Stimulated activated CD8-positive, alpha-beta memory T cell treated with anti-CD3 and anti-CD28 coated beads, Interleukin-4, amount 100 ng/mL, for 24 hours (primary cell): ENCODE data around the gene AFF4.
"Not testable (repeated sequence)": the region's sequence is repeated elsewhere in the genome, so short reads cannot be mapped to it uniquely, and the experiment has no call there.

Source experiments
- DNase-seq: peaks from one replicate; pipeline ENCODE4 v3.0.0-alpha.2; 2020; ENCODE audit warnings: low read depth

Gene AFF4, protein sequence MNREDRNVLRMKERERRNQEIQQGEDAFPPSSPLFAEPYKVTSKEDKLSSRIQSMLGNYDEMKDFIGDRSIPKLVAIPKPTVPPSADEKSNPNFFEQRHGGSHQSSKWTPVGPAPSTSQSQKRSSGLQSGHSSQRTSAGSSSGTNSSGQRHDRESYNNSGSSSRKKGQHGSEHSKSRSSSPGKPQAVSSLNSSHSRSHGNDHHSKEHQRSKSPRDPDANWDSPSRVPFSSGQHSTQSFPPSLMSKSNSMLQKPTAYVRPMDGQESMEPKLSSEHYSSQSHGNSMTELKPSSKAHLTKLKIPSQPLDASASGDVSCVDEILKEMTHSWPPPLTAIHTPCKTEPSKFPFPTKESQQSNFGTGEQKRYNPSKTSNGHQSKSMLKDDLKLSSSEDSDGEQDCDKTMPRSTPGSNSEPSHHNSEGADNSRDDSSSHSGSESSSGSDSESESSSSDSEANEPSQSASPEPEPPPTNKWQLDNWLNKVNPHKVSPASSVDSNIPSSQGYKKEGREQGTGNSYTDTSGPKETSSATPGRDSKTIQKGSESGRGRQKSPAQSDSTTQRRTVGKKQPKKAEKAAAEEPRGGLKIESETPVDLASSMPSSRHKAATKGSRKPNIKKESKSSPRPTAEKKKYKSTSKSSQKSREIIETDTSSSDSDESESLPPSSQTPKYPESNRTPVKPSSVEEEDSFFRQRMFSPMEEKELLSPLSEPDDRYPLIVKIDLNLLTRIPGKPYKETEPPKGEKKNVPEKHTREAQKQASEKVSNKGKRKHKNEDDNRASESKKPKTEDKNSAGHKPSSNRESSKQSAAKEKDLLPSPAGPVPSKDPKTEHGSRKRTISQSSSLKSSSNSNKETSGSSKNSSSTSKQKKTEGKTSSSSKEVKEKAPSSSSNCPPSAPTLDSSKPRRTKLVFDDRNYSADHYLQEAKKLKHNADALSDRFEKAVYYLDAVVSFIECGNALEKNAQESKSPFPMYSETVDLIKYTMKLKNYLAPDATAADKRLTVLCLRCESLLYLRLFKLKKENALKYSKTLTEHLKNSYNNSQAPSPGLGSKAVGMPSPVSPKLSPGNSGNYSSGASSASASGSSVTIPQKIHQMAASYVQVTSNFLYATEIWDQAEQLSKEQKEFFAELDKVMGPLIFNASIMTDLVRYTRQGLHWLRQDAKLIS

GRCh38 chr5:132963171-132964104 is at the start of gene AFF4:
Gene AFF4 (minus strand): TSS chr5:132963634. CDS start chr5:132937189, 26,445 bp downstream.
- peak; percentile 81 for DNase-seq

DNA sequence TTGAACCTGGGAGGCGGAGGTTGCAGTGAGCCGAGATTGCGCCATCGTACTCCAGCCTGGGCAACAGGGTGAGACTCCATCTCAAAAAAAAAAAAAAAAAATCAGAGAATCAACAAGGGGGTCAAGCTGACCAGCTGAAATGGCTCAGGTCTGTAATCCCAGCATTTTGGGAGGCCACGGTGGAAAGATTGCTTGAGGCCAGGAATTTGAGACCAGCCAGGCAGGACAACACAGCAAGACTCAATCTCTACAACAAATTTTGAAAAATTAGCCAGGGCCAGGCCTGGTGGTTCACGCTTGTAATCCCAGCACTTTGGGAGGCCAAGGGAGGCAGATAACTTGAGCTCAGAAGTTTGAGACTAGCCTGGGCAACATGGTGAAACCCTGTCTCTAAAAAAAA is 45.0 kb upstream of the AFF4 start:
- not testable (repeated sequence) for DNase-seq

DNA sequence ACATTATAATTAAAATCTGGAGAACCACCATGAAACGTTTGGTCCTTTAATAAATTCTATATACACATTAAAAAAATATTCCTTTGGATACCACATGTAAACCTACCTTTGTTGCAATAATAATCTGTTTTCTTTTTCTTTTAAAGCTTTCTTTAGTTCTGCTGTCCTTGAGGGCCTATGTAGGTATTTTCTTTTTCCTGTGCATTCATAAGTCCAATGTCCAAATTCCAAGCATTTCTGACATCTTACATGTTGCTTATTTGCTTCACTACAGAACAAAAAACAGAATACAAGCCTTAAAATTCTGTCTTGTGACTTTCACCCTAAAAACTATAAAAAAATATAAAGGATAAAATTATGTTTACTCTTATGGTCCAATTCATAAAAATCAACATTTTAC is 43.2 kb upstream of the AFF4 start:
- DNase-seq = no peak

- no peak for DNase-seq
Measured at GRCh38 chr5:132999246-132999645, 35.8 kb upstream of the AFF4 start.

DNA sequence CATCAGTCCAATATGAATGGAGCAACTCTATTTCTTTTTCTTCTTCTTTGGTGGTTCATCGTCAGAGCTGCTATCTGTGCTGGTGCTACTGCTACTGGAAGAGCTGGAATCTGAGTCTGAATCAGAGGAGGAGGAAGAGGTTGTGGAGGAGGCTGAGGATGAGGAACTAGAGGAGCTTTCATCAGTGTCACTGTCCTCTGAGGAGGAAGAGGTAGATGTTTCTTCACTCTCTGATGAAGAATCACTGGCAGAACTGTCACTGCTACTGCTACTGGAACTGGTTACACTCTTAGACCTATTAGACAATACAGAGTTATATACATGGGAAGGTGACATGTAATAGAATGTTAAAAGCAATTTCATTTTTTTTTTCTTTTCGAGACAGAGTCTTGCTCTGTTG is 35.1 kb upstream of the AFF4 start:
- DNase-seq = no peak

GRCh38 chr5:132996307-132996706 is 32.9 kb upstream of the AFF4 start:
- DNase-seq = no peak

- DNase-seq = no peak
Measured at GRCh38 chr5:132987531-132988408, 24.3 kb upstream of the AFF4 start.

DNA sequence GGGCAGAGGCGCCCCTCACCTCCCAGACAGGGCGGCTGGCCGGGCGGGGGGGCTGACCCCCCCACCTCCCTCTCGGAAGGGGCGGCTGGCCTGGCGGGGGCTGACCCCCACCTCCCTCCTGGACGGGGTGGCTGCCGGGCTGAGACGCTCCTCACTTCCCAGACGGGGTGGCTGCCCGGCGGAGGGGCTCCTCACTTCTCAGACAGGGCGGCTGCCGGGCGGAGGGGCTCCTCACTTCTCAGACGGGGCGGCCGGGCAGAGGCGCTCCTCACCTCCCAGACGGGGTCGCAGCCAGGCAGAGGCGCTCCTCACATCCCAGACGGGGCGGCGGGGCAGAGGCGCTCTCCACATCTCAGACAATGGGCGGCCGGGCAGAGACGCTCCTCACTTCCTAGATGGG is 19.5 kb upstream of the AFF4 start:
- DNase-seq = not testable (repeated sequence)

DNA sequence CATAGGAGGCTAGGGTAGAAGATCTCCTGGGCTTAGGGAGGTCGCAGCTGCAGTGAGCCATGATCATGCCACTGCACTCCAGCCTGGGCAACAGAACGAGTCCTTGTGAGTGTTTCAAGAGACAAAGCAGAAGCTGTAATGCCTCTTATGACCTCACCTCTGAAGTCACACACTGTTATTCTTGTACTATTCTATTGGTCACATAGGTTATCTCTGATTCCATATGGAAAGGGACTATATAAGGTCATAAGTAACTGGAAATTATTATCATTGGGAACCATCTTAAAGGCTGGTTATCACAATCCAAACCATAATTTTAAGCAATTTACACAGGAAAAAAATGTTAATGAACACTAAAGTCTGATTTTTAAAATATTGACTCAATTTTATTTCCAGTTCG is 17.9 kb upstream of the AFF4 start:
- no peak for DNase-seq

DNA sequence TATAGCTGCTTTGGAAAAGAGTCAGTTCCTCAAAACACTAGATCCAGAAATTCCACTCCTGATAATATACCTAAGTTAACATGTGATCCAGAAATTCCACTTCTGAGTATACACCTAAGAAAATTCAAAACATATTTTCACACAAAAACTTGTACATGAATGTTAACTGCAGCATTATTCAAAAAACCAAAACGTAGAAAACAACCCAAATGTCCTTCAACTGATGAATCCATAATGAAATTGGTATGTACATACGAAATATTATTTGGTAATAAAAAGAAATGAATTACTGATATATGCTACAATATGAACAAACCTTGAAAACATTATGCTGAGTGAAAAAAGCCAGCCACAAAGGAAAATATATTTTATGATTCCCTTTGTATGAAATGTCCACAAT is 16.5 kb upstream of the AFF4 start:
- no peak for DNase-seq

DNA sequence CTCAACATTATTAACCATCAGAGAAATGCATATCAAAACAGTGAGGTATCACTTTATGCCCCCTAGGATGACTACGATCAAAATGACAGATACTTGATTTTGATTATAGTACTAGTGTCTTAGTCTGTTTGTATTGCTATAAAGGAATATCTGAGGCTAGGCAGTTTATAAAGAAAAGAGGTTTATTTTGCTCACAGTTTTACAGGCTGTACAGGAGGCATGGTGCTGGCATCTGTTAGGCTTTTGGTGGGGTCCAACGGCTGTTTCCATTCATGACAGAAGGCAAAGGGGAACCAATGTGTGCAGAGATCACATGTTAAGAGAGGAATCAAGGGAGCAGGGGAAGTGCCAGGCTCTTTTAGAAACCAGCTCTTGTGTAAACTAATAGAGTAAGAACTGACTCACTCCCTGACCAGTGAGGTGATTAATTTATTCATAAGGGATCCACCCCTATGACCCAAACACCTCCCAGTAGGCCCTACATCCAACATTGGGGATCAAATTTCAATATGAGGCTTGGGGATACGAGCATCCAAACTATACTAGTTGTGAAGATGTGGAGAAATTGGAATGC is 16.0 kb upstream of the AFF4 start:
- DNase-seq = no peak

- DNase-seq = no peak
Measured at GRCh38 chr5:132976852-132977251, 13.4 kb upstream of the AFF4 start.

GRCh38 chr5:132972436-132972828 is 9.0 kb upstream of the AFF4 start:
- DNase-seq = not testable (repeated sequence)

- DNase-seq = no peak
Measured at GRCh38 chr5:132971483-132972435, 8.3 kb upstream of the AFF4 start.

DNA sequence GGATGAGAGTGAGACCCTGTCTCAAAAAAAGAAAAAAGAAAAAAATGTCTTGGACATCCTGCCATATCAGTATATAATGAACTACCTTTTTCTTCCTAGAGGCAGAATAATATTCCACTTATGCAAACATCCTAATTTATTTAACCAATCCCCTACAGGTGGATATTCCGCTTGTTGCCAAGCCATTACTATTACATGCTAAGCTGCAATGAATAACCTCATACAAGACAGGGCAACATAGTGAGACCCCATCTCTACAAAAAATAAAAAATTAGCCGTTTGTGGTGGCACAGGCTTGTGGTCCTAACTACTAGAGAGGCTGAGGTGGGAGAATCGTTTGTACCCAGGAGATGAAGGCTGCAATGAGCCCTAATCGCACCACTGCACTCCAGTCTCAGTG is 1.7 kb upstream of the AFF4 start:
- no peak for DNase-seq

GRCh38 chr5:132962429-132963021 is 909 bp downstream of the AFF4 start:
- DNase-seq = no peak

GRCh38 chr5:132961887-132962286 is 1.5 kb downstream of the AFF4 start:
- no peak for DNase-seq

DNA sequence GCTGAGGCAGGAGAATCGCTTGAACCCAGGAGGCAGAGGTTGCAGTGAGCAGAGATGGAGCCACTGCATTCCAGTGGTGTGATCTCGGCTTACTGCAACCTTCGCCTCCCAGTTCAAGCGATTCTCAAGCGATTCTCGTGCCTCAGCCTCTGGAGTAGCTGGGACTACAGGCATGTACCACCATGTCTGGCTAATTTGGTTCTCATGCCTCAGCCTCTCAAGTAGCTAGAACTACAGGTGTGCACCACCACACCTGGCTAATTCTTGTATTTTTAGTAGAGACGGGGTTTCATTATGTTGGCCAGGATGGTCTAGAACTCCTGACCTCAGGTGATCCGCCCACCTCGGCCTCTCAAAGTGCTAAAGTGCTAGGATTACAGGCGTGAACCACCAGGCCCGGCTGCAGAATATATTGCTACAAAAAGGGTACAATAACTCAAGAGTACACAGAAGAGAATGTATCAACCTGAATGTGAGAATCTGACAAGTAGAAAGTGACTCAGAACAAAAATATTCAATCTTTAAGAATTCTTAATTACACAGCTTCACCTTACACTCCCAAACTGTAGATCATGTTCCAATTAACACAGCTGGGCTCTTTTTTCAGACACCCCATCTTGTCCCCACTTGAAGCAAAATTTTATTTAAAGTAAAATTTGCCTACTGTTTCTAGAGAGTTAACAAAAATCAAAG is 2.2 kb downstream of the AFF4 start:
- not testable (repeated sequence) for DNase-seq
